ENCODE measurements around the gene ZCCHC9.

- TF ChIP-seq EZH2 (IDR thresholded peaks at IDR 0.05; ENCODE audit: low read depth): no peak
- no peak for TF ChIP-seq CTCF (conservative IDR thresholded peaks at IDR 0.05)
These were observed 48.5 kb upstream of the ZCCHC9 start for GRCh38 chr5:81252904-81253303.
